Nephron progenitor cell (in vitro differentiated cells): ENCODE measurements around the gene PLD1.

Experiments
- DNase-seq: peaks from one replicate; pipeline ENCODE4 v3.0.0; 2021
- H3K27ac Mint-ChIP-seq: 2 replicates; pipeline ENCODE4 v1.8.0; 2021; ENCODE audit warnings: mild to moderate bottlenecking, moderate library complexity, mixed read lengths
- H3K27me3 Mint-ChIP-seq: 2 replicates; pipeline ENCODE4 v1.8.0; 2021; ENCODE audit warnings: mild to moderate bottlenecking, low read depth, mixed read lengths; ENCODE audit not compliant: poor library complexity
- H3K36me3 Mint-ChIP-seq: 2 replicates; pipeline ENCODE4 v1.8.0; 2021; ENCODE audit warnings: low read depth, mixed read lengths
- H3K4me1 Mint-ChIP-seq: 2 replicates; pipeline ENCODE4 v1.8.0; 2021; ENCODE audit warnings: mixed read lengths
- H3K4me3 Mint-ChIP-seq: 2 replicates; pipeline ENCODE4 v1.8.0; 2021; ENCODE audit warnings: mild to moderate bottlenecking, moderate library complexity, mixed read lengths
- H3K9me3 Mint-ChIP-seq: 2 replicates; pipeline ENCODE4 v1.8.0; 2021; ENCODE audit warnings: mild to moderate bottlenecking, moderate library complexity, mixed read lengths
- TF ChIP-seq, protein P1 (sequence below): fragments of 200-600 bp; sonication (generic); IDR thresholded peaks from 2 replicates; pipeline ENCODE4 v1.5.0; 2021; ENCODE audit warnings: antibody characterized with exemption

PLD1 gene

DNA sequence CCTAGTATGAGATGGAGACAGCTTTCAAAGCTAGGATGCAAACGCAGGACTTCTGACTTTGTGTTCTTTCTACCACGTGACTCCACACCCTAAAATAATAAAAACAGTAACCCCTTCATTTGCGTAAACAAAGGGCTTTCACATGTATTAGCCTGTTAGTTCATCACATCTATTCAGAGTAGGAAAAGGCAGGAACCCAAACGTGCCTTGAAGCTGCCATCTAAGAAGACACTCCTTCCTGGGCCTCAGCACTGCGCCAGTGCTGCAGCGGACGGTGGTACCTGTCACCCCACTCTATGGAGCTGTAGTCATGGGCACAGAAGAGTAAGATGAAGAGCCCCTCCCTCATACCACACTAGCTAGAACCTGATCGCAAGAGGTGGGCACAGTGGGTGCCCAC is 34.3 kb downstream of the PLD1 start:
- no peaks in the 10 kb centered on the region for H3K9me3 Mint-ChIP-seq

DNA sequence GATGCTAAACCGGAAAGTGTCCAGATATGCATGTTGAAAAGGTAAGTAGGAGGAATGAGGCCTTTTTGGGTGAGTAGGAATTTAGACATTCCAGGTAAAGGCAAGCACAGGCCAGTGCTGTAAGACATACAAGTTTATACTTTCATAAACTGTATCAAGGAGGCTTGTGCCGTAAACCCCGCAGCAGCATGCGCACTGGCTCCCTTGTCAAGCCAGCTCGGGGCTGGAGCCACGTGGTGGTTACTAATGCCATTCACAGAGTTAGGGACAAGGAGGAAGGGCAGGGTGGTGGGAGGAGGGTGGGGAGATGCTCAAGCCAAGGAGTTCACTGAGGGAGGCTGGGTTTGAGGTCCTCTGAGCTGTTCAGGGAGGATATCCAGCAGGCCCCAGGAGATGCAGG is 35.8 kb downstream of the PLD1 start:
- H3K4me1 Mint-ChIP-seq: peaks cover 40% of the 10 kb centered on the region
- TF ChIP-seq, protein P1, sequence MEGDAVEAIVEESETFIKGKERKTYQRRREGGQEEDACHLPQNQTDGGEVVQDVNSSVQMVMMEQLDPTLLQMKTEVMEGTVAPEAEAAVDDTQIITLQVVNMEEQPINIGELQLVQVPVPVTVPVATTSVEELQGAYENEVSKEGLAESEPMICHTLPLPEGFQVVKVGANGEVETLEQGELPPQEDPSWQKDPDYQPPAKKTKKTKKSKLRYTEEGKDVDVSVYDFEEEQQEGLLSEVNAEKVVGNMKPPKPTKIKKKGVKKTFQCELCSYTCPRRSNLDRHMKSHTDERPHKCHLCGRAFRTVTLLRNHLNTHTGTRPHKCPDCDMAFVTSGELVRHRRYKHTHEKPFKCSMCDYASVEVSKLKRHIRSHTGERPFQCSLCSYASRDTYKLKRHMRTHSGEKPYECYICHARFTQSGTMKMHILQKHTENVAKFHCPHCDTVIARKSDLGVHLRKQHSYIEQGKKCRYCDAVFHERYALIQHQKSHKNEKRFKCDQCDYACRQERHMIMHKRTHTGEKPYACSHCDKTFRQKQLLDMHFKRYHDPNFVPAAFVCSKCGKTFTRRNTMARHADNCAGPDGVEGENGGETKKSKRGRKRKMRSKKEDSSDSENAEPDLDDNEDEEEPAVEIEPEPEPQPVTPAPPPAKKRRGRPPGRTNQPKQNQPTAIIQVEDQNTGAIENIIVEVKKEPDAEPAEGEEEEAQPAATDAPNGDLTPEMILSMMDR: no peak
- no peaks in the 10 kb centered on the region for H3K9me3 Mint-ChIP-seq
- peak overlapping the region; percentile 91 for H3K27ac Mint-ChIP-seq
- peaks cover 5% of the 10 kb centered on the region for H3K27me3 Mint-ChIP-seq
- no peak overlapping the region for H3K4me3 Mint-ChIP-seq
- no peaks in the 10 kb centered on the region for H3K36me3 Mint-ChIP-seq
- no peak for DNase-seq

More for the DNA sequence above, 34.3 kb downstream of the PLD1 start:
- H3K4me1 Mint-ChIP-seq: peaks cover 38% of the 10 kb centered on the region
- peaks cover 5% of the 10 kb centered on the region for H3K27me3 Mint-ChIP-seq
- TF ChIP-seq, protein P1: no peak
- H3K4me3 Mint-ChIP-seq: no peak overlapping the region
- no peak for DNase-seq
- no peaks in the 10 kb centered on the region for H3K36me3 Mint-ChIP-seq
- no peak overlapping the region for H3K27ac Mint-ChIP-seq

- Mint-ChIP-seq H3K4me1 (peaks cover 37% of the 10 kb centered on the region), H3K36me3 (no peaks in the 10 kb centered on the region), H3K27ac (no peak overlapping the region), H3K27me3 (peaks cover 5% of the 10 kb centered on the region), H3K9me3 (no peaks in the 10 kb centered on the region), H3K4me3 (no peak overlapping the region)
- peak; percentile 62 for DNase-seq
- TF ChIP-seq, protein P1: peak; percentile 74
Measured at GRCh38 chr3:171772427-171773056, 37.7 kb downstream of the PLD1 start.

DNA sequence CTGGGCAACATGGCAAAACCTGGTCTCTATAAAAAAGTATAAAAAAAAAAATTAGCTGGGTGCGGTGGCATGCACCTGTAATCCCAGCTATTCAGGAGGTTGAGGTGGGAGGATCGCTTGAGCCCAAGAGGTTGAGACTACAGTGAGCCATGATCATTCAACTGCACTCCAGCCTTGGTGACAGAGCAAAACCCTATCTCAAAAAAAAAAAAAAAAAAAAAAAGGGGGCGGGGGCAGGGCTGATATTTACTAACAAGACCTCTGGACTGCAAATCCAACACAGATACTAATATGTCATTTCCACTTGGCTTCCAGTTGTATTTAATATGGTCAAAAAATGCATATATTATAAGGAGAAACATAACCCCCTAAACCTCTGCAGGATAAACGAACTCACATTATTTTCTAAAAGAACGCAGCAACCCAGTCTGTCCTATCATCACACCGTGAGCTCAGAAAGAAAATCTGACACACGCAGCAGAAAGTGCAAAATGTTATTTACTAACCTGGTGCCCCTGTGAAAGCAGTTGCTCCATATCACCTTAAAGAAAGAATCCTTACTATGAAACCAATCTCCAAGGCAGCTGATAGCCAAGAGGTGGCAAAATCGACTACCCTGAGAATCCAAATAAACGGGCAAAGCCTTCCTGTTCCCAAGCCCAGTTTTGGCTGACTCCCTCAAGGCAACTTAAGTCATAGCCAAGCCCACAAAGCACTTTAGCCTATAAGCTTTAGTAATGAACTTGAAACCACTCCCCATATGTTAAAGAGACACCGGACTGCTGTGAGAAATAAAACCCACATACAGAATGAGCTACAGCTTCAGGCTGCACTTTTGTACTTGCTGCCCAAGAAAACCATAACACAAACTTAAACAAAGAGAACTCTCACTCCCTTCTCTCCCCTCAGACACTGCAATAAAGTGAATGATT is 39.3 kb downstream of the PLD1 start:
- Mint-ChIP-seq H3K4me3 (peak overlapping the region; percentile 75), H3K27ac (no peak overlapping the region), H3K36me3 (no peaks in the 10 kb centered on the region), H3K4me1 (peaks cover 24% of the 10 kb centered on the region), H3K9me3 (no peaks in the 10 kb centered on the region), H3K27me3 (peaks cover 5% of the 10 kb centered on the region)
- TF ChIP-seq, protein P1: no peak
- peak; percentile 20 for DNase-seq

- Mint-ChIP-seq H3K27ac (no peak overlapping the region), H3K27me3 (peaks cover 5% of the 10 kb centered on the region), H3K4me3 (no peak overlapping the region), H3K4me1 (peaks cover 19% of the 10 kb centered on the region), H3K36me3 (no peaks in the 10 kb centered on the region), H3K9me3 (no peaks in the 10 kb centered on the region)
- TF ChIP-seq, protein P1: no peak
- DNase-seq: no peak
Measured at GRCh38 chr3:171769461-171769860, 40.8 kb downstream of the PLD1 start.
